Heart left ventricle (tissue), 13 donors: ENCODE results near the gene GRIN2B.

ENCODE experiments used
- CTCF ChIP-seq, 12 donors: fragments of 200-600 bp; sonication (generic) in 4 of 12; IDR thresholded peaks; one replicate each; pipeline versions ENCODE4 v1.5.0 to v1.8.0; 2018 to 2022; ENCODE audit warnings: antibody characterized with exemption in 12 of 12, mild to moderate bottlenecking in 5 of 12
- POLR2A ChIP-seq, 2 donors: fragments of 450-650 bp; IDR thresholded peaks; one replicate each; pipeline ENCODE4 v1.6.1; 2017; ENCODE audit warnings: antibody characterized with exemption in 2 of 2, mild to moderate bottlenecking in 2 of 2, moderate library complexity in 2 of 2
- donor health status: ischemic (EF 13 %, LVEDD 7.1; RV severe dilation, severe dysfunction).
- donor health status: DM: no; HTN: yes; CAD: no.
- donor health status: DM: no; HTN: no; CAD: no.
- donor health status: ischemic (EF 25% LVEDD 6.9; RV normal size, moderate dysfunction).
- donor health status: ischemic (EF 25% LVEDD 5.7; RV mildly dilated, moderate dysfunction).
- donor health status: ischemic (EF 35%, LVEDD 5.7; RV mildly dilated, moderate dysfunction).
- donor health status: nonischemic (EF 11% LVEDD 7.7; RV severe dilation, severe dysfunction).
- donor health status: DM: yes; HTN: yes; CAD: no.
- donor health status: PGD.
- donor health status: ischemic (EF 29% LVEDD 5.4; RV normal size, mild dysfunction).
- donor health status: nonischemic (EF 23%, LVEDD 6.1; RV moderate dilation, normal function).

DNA sequence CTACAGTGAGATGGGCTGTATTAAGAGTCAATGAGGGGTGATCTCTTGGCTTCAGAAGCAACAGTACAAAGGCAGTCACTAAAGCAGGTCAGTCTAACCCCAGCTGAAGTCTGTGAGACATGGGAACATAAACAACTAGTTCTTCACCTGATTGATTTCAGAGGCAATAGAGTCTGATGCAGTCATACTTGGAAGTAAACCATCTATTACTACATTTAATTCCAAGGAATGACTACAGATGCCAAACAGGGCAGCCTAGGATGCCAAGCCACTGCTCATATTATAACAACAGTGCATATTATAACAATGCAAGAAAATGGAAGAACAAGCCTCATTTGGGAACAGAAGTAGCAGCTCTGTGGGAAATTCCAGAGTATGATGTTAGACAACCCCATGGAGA, 35.8 kb downstream of the GRIN2B start:
- TF ChIP-seq CTCF (IDR thresholded peaks at IDR 0.05) (no peak), POLR2A (IDR thresholded peaks at IDR 0.05) (no peak)
